NCI-H1092 treated with DMSO at 0.1 percent for 48 hours (cell line): ENCODE data around the gene ZNF831.

Source experiments
- DNase-seq: peaks from one replicate; lab custom pipeline; 2025; lab: John Stamatoyannopoulos, UW

The ZNF831 gene

DNA sequence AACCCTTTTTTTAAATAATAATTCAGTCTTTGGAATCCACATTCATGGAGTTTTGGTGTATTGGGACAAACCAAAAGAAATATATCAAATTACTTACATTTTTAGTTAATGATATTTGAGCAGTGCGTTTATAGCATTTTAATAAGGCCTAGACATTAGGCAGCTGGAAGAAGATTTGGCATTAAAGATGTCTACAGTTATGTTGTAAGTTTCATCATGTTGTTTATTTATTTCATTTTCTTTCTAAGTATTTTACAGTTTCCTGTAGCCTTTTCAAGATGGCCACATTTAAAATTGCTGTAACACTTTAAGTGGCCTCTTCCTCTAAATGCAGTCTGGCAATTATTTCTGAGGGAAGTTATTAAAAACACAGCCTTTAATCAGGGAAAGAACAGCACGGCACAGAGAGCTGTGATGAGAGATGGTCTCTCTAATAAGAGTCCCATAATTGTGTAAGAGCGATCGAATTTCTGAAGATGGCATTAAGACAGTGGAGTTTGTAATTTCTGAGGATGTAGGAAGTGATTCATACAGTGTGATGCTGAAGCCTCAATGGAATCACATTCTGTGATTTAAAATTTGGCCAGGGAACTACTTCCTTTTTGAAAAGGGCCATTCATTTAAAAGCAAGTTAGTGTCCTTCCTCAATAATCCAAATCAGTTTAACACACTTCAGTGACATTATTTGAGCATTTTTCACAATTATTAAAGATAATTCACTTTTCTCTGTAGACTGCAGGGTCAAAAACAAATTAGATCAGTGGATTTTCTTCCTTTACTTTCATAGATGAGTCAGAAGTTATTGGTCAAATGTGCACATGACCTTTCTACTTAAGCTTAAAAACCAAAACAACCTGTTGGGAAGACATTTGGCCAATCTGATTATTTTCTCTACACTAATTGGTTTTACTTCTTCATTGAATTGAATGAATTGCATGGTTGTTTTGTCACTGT, 84.4 kb downstream of the ZNF831 start:
- DNase-seq, result no peak

DNA sequence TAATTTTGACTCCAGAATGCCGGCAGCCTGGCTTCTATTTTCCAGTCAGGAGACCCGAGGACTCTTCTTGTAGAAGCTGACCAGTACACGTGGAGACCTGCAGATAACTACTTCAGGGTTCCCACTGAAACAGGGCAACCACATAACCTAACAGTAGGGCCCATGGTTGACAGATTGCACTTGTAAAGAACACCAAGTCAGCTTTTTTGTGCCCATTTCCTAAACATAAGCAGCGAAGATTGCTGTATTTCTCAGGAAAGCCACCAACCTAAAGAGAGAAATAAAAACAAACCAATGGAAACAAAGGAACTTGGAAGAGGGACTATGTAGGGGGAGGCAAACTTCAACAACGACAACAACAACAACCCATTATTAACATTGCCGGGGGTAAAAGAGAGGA, 86.7 kb downstream of the ZNF831 start:
- no peak for DNase-seq

DNA sequence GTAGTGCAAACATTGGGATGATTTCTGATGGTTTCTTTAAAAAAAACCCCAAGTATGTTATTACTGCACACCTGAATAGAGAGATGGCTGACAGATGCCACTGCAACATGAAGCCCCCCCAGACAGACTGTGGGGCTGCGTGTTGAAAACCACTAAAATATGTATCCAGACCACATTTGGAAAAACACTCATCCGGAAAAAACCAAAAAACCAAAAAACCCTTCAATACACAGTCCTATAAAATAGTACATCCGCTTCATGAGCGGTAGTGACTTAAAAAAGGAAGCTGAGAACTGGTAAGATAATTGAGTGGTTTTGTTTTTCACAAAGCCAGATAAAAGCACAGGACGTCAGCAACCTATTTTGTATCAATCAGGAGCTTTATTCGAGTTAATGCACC, 89.7 kb downstream of the ZNF831 start:
- DNase-seq, result no peak

DNA sequence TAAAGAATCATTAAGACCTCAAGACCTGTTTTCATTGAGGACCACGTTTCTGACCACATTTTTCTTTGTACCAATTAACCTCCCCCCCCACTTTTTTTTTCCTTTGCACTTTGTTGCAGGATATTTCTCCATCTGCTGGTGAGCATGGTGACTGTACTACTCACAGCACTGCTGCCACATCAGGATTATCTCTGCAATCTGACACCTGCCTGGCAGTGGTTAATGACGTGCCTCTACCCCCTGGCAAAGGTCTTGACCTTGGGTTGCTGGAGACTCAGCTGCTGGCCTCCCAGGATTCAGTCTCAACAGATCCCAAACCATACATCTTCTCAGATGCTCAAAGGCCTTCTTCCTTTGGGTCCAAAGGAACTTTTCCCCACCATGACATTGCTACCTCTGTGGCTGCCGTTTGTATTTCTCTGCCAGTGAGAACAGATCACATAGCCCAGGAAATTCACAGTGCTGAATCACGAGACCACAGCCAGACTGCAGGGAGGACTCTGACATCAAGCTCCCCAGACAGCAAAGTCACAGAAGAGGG, 90.2 kb downstream of the ZNF831 start:
- DNase-seq, result no peak

DNA sequence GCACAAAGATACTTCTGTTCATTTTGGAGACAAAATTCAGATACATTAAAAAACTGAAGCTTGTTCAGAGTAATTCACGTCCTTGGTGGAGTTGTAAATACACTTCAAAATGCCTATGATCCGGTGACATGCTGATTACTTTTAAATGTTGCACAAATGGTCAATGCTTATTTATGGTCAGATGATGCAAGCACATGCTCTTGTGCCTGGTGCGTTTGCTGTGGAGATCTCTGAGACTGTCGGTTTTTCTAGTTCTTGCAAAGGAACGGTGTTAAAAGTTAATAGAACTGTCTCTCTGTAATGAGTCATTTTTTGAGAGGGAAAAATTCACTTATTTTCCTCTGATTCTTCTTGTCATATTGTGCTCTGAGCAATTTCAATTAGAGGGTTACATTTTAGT, 91.6 kb downstream of the ZNF831 start:
- DNase-seq, result no peak

DNA sequence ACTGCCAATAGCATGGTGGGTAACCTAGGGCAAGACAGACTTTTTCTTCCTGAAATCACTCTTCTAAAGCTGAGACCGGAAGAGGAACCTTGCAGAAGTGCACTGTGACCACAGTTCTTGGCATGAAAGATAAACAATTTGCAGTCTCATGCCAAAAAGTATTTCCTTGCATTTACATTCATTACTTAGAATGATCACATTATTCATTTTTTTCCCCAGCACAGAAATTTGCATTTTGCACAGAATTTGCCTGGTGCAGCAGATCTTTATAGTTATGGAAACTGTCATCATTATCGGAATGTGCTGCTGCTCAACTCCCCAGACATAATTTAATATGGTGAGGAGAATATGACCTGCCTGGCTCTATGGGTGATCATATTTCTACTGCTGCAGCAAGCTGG, 94.6 kb downstream of the ZNF831 start:
- DNase-seq, result no peak

- DNase-seq, result no peak
These were observed 96.3 kb downstream of the ZNF831 start for GRCh38 chr20:59259946-59260345.

- no peak for DNase-seq
These were observed 101.7 kb downstream of the ZNF831 start for GRCh38 chr20:59265298-59265697.

GRCh38 chr20:59268870-59269269, 105.2 kb downstream of the ZNF831 start:
- no peak for DNase-seq

- DNase-seq, result no peak
These were observed 105.9 kb downstream of the ZNF831 start for GRCh38 chr20:59269411-59270025.

GRCh38 chr20:59270380-59270779, 106.8 kb downstream of the ZNF831 start:
- DNase-seq, result no peak

DNA sequence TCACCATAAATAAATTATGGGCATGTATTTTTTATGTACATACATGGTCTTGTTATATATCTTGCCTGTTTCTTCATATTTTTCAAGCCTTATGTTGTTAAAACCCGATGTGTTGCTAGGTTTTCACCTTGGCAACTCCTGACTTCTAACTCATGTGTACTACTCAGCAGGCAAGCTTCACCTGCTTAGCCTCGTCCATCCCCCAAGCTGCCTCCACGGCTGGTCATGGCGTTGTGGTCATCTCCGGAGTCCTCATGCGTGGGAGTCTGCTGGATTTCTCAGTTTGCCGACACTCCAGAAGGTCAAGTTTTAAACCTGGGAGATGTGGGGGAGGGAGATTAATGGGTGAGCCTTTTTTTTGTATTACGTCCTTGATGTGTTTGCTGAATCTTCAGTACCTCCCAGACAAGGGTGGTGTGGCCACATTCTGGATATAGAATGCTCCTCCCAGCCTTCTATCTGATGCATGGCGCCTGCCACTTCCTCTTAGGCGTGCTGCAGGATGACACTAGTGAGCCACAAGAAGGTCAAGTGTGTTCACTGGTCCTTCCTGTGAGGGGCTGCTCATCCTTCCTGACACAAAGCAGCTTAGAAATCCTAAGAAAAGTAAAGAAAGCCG, 110.2 kb downstream of the ZNF831 start:
- DNase-seq, result no peak

GRCh38 chr20:59276938-59277337, 113.3 kb downstream of the ZNF831 start:
- no peak for DNase-seq

DNA sequence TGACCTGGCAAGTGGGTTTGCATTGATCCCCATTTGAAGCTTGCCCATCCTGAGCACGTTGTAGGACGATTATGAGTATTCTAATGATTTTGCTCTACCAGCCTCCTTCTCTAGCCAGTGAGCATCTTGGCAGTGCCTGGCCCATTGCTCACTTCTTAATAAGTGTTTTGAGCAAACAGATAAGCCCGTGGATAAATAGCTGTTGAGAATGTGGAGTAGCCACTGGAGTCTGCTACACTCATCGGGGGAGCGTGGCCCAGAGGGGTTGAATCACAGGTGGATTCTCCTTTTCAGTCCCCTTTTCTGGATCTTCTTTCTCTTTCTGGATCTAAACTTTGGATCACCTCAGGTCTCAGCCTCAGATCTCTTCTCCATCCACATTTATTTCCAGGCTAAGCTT, 120.8 kb downstream of the ZNF831 start:
- no peak for DNase-seq

DNA sequence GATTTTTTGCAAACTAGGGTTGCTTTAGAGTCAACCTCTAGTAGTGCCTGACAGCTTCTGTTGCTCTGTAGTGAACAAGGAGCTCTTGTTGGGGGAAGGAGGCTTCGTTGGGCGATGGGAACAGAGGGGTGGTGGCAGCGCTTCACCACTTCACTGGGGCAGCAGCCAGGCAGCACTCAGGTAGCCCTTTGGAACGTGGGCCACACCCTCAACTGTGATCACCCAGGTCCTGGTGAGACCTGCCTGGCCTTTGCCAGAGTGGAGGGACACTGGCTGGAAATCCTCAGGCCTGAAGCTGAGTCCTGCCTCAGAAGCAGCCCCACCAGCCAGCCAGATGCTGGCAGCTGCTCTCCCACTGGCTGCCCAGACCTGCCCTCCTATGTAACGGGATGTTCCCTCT, 126.4 kb downstream of the ZNF831 start:
- no peak for DNase-seq

GRCh38 chr20:59291740-59292383, 128.2 kb downstream of the ZNF831 start:
- DNase-seq, result no peak

DNA sequence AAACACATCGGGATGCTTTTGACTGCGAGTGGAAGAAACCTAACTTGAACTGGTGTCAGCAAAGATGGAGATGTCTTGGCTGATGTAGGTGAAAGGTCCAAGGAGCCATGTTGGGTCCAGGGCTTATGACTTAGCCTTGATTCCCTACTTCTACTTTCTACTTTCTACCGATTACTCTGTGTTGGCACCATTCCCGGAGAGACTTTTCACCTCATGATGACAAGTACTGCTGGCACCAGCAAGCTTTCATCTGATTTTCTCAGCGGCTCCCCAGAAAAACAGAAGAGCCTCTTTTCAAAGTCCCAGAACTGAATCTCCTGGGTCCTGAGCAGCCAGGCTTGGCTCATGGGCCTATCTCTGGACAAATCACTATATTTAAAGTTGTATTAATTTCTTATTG, 131.9 kb downstream of the ZNF831 start:
- no peak for DNase-seq

DNA sequence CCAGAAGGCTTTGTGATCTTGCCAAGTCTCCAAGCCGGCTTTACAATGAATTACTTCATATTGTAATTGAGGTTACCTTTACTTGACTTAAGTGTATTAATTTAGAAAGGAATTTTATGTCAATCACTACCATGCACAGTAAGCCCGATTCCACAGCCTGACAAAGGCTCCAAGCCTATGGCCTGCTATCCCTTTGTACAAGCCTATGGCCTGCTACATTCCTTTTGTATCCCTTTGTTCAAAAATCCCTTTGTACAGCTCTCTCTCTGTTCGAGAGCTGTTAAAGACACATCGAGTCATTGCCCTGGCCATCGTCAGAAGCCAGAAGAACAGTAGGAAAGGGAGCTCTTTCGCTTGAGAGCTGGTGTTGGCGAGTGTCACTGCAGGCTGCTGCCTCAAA, 134.1 kb downstream of the ZNF831 start:
- DNase-seq, result no peak

GRCh38 chr20:59299945-59300332, 136.3 kb downstream of the ZNF831 start:
- DNase-seq, result no peak

- no peak for DNase-seq
These were observed 136.9 kb downstream of the ZNF831 start, which contains the start of gene EDN3 for GRCh38 chr20:59300333-59301081. EDN3 (plus strand) TSS chr20:59300611; CDS start chr20:59300813, 202 bp downstream.

DNA sequence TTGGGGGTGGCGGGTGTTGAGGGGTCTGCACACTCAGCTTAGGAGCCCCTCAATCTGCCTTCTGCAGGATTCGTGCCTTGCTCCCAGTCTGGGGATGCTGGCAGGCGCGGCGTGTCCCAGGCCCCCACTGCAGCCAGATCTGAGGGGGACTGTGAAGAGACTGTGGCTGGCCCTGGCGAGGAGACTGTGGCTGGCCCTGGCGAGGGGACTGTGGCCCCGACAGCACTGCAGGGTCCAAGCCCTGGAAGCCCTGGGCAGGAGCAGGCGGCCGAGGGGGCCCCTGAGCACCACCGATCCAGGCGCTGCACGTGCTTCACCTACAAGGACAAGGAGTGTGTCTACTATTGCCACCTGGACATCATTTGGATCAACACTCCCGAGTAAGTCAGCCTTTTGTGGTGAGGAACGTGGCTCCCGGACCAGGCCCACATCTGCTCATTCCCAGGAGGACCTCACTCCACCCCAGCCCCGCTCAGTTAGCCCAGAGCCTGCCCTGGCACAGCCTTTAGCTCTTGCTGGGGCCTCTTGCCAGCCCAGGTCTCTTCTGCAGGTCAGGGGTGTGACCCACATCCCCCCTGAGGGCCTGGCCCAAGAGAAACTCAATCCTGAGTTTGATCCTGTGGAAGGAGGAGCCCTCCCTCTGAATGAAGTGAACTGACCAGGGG, 137.9 kb downstream of the ZNF831 start:
- DNase-seq, result no peak
